ENCODE data around the gene VTN. TPM values are rescaled to one million over a fixed set of nuclear protein-coding genes. Genes with fewer than 3 reads are reported as not detected.

The VTN gene
- total and polyA plus RNA-seq, 2 donors (not counting 1 experiment from before 2014, with no cell fraction given), result 0.34 to 0.36 TPM

GRCh38 chr17:28391401-28391800 lies 21.3 kb upstream of the VTN start:
- no peak for TF ChIP-seq CTCF (IDR thresholded peaks at IDR 0.05)
- TF ChIP-seq EZH2 (IDR thresholded peaks at IDR 0.05; ENCODE audit: borderline replicate concordance, insufficient read depth, low read depth, low read length, poor library complexity, severe bottlenecking), result no peak
- H3K4me1 Mint-ChIP-seq, result no peaks in the 10 kb centered on the region
- H3K4me3 Mint-ChIP-seq, result no peak overlapping the region
- ChIA-PET CTCF (no interaction called here), POLR2A (no interaction called here)
- Histone ChIP-seq H3K4me3 (ENCODE audit: control extremely low read depth in 1 of 5, extremely low read depth in 1 of 5, insufficient read depth in 1 of 5, low read depth in 2 of 5, low read length in 4 of 5) (no peak overlapping the region), H3K9me3 (ENCODE audit: control extremely low read depth in 1 of 3, control insufficient read depth in 2 of 3, insufficient read depth in 1 of 3, low read length in 2 of 3) (no peaks in the 10 kb centered on the region), H2AFZ (ENCODE audit: insufficient read depth, low read depth, low read length, poor library complexity, severe bottlenecking) (no peak overlapping the region), H3K4me1 (ENCODE audit: control insufficient read depth in 2 of 2, insufficient read depth in 2 of 2, low read length in 2 of 2) (no peaks in the 10 kb centered on the region), H3K79me2 (ENCODE audit: control insufficient read depth, insufficient read depth, low read length) (no peaks in the 10 kb centered on the region), H3K4me2 (replicated peaks; ENCODE audit: low read depth, low read length, poor library complexity, severe bottlenecking) (no peak overlapping the region), H3K36me3 (replicated peaks in 1 of 2; ENCODE audit: control extremely low read depth in 1 of 2, control insufficient read depth in 1 of 2, extremely low read depth in 1 of 2, insufficient read depth in 2 of 2, low read length in 1 of 2) (peaks cover 3 to 44% of the 10 kb centered on the region in 2 experiments), H3K9ac (ENCODE audit: low read length) (no peak overlapping the region), H3K27ac (ENCODE audit: low read length in 2 of 2) (no peak overlapping the region), H4K20me1 (ENCODE audit: control insufficient read depth, insufficient read depth, low read length, poor library complexity, severe bottlenecking) (no peaks in the 10 kb centered on the region), H3K27me3 (replicated peaks in 1 of 4; ENCODE audit: control extremely low read depth in 1 of 4, control insufficient read depth in 3 of 4, insufficient read depth in 4 of 4, low read length in 3 of 4) (no peaks in the 10 kb centered on the region)
- no peaks in the 10 kb centered on the region for H3K9me3 Mint-ChIP-seq (ENCODE audit: insufficient read depth)
- 60% methylated on average over 2 of the region's 2 CpGs for WGBS (ENCODE audit: insufficient coverage)
- DNase-seq (no peak), ATAC-seq (ENCODE audit: low read depth) (no peak)
- H3K27ac Mint-ChIP-seq, result no peak overlapping the region
- no peaks in the 10 kb centered on the region for H3K27me3 Mint-ChIP-seq
- intact Hi-C loops (cut with micrococcal nuclease), result no loop called here

- TF ChIP-seq CTCF (IDR thresholded peaks at IDR 0.05), result no peak
- no peak for TF ChIP-seq EZH2 (IDR thresholded peaks at IDR 0.05; ENCODE audit: borderline replicate concordance, insufficient read depth, low read depth, low read length, poor library complexity, severe bottlenecking)
- no peak overlapping the region for H3K27ac ChIP-seq (ENCODE audit: low read length in 2 of 2)
- no peaks in the 10 kb centered on the region for H3K9me3 ChIP-seq (ENCODE audit: control extremely low read depth in 1 of 3, control insufficient read depth in 2 of 3, insufficient read depth in 1 of 3, low read length in 2 of 3)
- POLR2A ChIA-PET, result no interaction called here
- Mint-ChIP-seq H3K27me3 (no peaks in the 10 kb centered on the region), H3K4me3 (no peak overlapping the region), H3K27ac (no peak overlapping the region), H3K4me1 (no peaks in the 10 kb centered on the region), H3K9me3 (ENCODE audit: insufficient read depth) (no peaks in the 10 kb centered on the region)
- WGBS (ENCODE audit: insufficient coverage), result no CpG with 5 or more reads among the region's 1 CpG
- no peaks in the 10 kb centered on the region for H3K79me2 ChIP-seq (ENCODE audit: control insufficient read depth, insufficient read depth, low read length)
- H4K20me1 ChIP-seq (ENCODE audit: control insufficient read depth, insufficient read depth, low read length, poor library complexity, severe bottlenecking), result no peaks in the 10 kb centered on the region
- H2AFZ ChIP-seq (ENCODE audit: insufficient read depth, low read depth, low read length, poor library complexity, severe bottlenecking), result no peak overlapping the region
- no peak overlapping the region for H3K9ac ChIP-seq (ENCODE audit: low read length)
- CTCF ChIA-PET, result interaction anchor here (2.6 kb wide), 1 partner anchor 25 kb away, joined by 6 read pairs; no protein-coding TSS in a partner anchor
- H3K27me3 ChIP-seq (replicated peaks in 1 of 4; ENCODE audit: control extremely low read depth in 1 of 4, control insufficient read depth in 3 of 4, insufficient read depth in 4 of 4, low read length in 3 of 4), result peaks cover 0 to 3% (median 0%) of the 10 kb centered on the region in 4 experiments
- DNase-seq, result no peak
- H3K4me2 ChIP-seq (replicated peaks; ENCODE audit: low read depth, low read length, poor library complexity, severe bottlenecking), result no peak overlapping the region
- no peak overlapping the region for H3K4me3 ChIP-seq (ENCODE audit: control extremely low read depth in 1 of 5, extremely low read depth in 1 of 5, insufficient read depth in 1 of 5, low read depth in 2 of 5, low read length in 4 of 5)
- peaks cover 3 to 44% of the 10 kb centered on the region in 2 experiments for H3K36me3 ChIP-seq (replicated peaks in 1 of 2; ENCODE audit: control extremely low read depth in 1 of 2, control insufficient read depth in 1 of 2, extremely low read depth in 1 of 2, insufficient read depth in 2 of 2, low read length in 1 of 2)
- no peaks in the 10 kb centered on the region for H3K4me1 ChIP-seq (ENCODE audit: control insufficient read depth in 2 of 2, insufficient read depth in 2 of 2, low read length in 2 of 2)
- intact Hi-C loops (cut with micrococcal nuclease), result no loop called here
- ATAC-seq (ENCODE audit: low read depth), result no peak
Observed at GRCh38 chr17:28390984-28391383, 20.9 kb upstream of the VTN start.
